ENCODE results near the gene ANKRD55.
"Not testable (repeated sequence)": the region's sequence is repeated elsewhere in the genome, so short reads cannot be mapped to it uniquely, and the experiment has no call there.

Gene ANKRD55

GRCh38 chr5:56112526-56113121, 120.5 kb downstream of the ANKRD55 start:
- in situ Hi-C loops (cut with HindIII; ENCODE audit: low sequenced_read_pairs) = no loop called here

GRCh38 chr5:56111404-56111781, 121.7 kb downstream of the ANKRD55 start:
- in situ Hi-C loops (cut with HindIII; ENCODE audit: low sequenced_read_pairs) = no loop called here

- in situ Hi-C loops (cut with HindIII; ENCODE audit: low sequenced_read_pairs) = no loop called here
Observed at GRCh38 chr5:56110646-56111403, 122.3 kb downstream of the ANKRD55 start.

- in situ Hi-C loops (cut with HindIII; ENCODE audit: low sequenced_read_pairs) = no loop called here
Observed at GRCh38 chr5:56108246-56108645, 124.9 kb downstream of the ANKRD55 start.

GRCh38 chr5:56106837-56107236, 126.3 kb downstream of the ANKRD55 start:
- in situ Hi-C loops (cut with HindIII; ENCODE audit: low sequenced_read_pairs) = no loop called here

- in situ Hi-C loops (cut with HindIII; ENCODE audit: low sequenced_read_pairs) = no loop called here
Observed at GRCh38 chr5:56105511-56106291, 127.4 kb downstream of the ANKRD55 start.

- in situ Hi-C loops (cut with HindIII; ENCODE audit: low sequenced_read_pairs) = no loop called here
Observed at GRCh38 chr5:56102889-56103288, 130.2 kb downstream of the ANKRD55 start.

GRCh38 chr5:56102207-56102606, 130.9 kb downstream of the ANKRD55 start:
- in situ Hi-C loops (cut with HindIII; ENCODE audit: low sequenced_read_pairs) = not testable (repeated sequence)

GRCh38 chr5:56101180-56101579, 131.9 kb downstream of the ANKRD55 start:
- in situ Hi-C loops (cut with HindIII; ENCODE audit: low sequenced_read_pairs) = no loop called here

- in situ Hi-C loops (cut with HindIII; ENCODE audit: low sequenced_read_pairs) = no loop called here
Observed at GRCh38 chr5:56100439-56101176, 132.5 kb downstream of the ANKRD55 start.

- in situ Hi-C loops (cut with HindIII; ENCODE audit: low sequenced_read_pairs) = no loop called here
Observed at GRCh38 chr5:56099346-56099745, 133.8 kb downstream of the ANKRD55 start.

GRCh38 chr5:56097055-56097454, 136.1 kb downstream of the ANKRD55 start:
- in situ Hi-C loops (cut with HindIII; ENCODE audit: low sequenced_read_pairs) = no loop called here

GRCh38 chr5:56095579-56096102, 137.5 kb downstream of the ANKRD55 start:
- in situ Hi-C loops (cut with HindIII; ENCODE audit: low sequenced_read_pairs) = no loop called here

GRCh38 chr5:56094579-56095361, 138.4 kb downstream of the ANKRD55 start:
- in situ Hi-C loops (cut with HindIII; ENCODE audit: low sequenced_read_pairs) = no loop called here

GRCh38 chr5:56093970-56094369, 139.2 kb downstream of the ANKRD55 start:
- in situ Hi-C loops (cut with HindIII; ENCODE audit: low sequenced_read_pairs) = no loop called here

GRCh38 chr5:56092115-56092514, 141.0 kb downstream of the ANKRD55 start:
- in situ Hi-C loops (cut with HindIII; ENCODE audit: low sequenced_read_pairs) = no loop called here

GRCh38 chr5:56091664-56092063, 141.5 kb downstream of the ANKRD55 start:
- in situ Hi-C loops (cut with HindIII; ENCODE audit: low sequenced_read_pairs) = no loop called here

- in situ Hi-C loops (cut with HindIII; ENCODE audit: low sequenced_read_pairs) = no loop called here
Observed at GRCh38 chr5:56090793-56091460, 142.2 kb downstream of the ANKRD55 start.

GRCh38 chr5:56088967-56089829, 143.9 kb downstream of the ANKRD55 start:
- in situ Hi-C loops (cut with HindIII; ENCODE audit: low sequenced_read_pairs) = no loop called here
